GM23248 (cell line): ENCODE results near the gene TMEM38A. TPM values are rescaled to one million over a fixed set of nuclear protein-coding genes. Genes with fewer than 3 reads are reported as not detected.
A peak's percentile ranks its signal among the peaks of the same experiment; 100 is the strongest.
"Not testable (repeated sequence)": the region's sequence is repeated elsewhere in the genome, so short reads cannot be mapped to it uniquely, and the experiment has no call there.

Experiments
- DNase-seq: peaks from one replicate; pipeline ENCODE4 v3.0.0-alpha.2; 2015
- H2AFZ ChIP-seq: fragments of 200-600 bp; sonication (generic); 2 replicates; pipeline ENCODE4 v1.6.1; 2016; ENCODE audit warnings: antibody characterized with exemption
- H3F3A ChIP-seq: fragments of 200-600 bp; sonication (generic); 2 replicates; pipeline ENCODE4 v1.6.1; 2016; ENCODE audit warnings: mild to moderate bottlenecking, antibody characterized with exemption, mixed run types; ENCODE audit not compliant: insufficient read depth
- H3K27ac ChIP-seq: fragments of 200-600 bp; sonication (generic); 2 replicates; pipeline ENCODE4 v1.5.1; 2016; ENCODE audit warnings: mild to moderate bottlenecking
- H3K27me3 ChIP-seq: fragments of 200-600 bp; sonication (generic); replicated peaks from 2 replicates; pipeline ENCODE4 v1.6.1; 2016; ENCODE audit warnings: mild to moderate bottlenecking; ENCODE audit not compliant: insufficient read depth
- H3K36me3 ChIP-seq: fragments of 200-600 bp; sonication (generic); 2 replicates; pipeline ENCODE4 v1.6.1; 2016; ENCODE audit warnings: low read depth, mild to moderate bottlenecking
- H3K4me1 ChIP-seq: fragments of 200-600 bp; sonication (generic); 2 replicates; pipeline ENCODE4 v1.6.1; 2016; ENCODE audit warnings: mild to moderate bottlenecking; ENCODE audit not compliant: insufficient read depth
- H3K4me2 ChIP-seq: fragments of 200-600 bp; sonication (generic); one replicate; pipeline ENCODE4 v1.6.1; 2016; ENCODE audit warnings: mild to moderate bottlenecking; ENCODE audit not compliant: unreplicated experiment
- H3K4me3 ChIP-seq: fragments of 200-600 bp; sonication (generic); 2 replicates; pipeline ENCODE4 v1.5.1; 2016; ENCODE audit warnings: mild to moderate bottlenecking
- H3K79me2 ChIP-seq: fragments of 200-600 bp; sonication (generic); 2 replicates; pipeline ENCODE4 v1.6.1; 2016; ENCODE audit warnings: mild to moderate bottlenecking; ENCODE audit not compliant: insufficient read depth
- H3K9ac ChIP-seq: fragments of 200-600 bp; sonication (generic); 2 replicates; pipeline ENCODE4 v1.6.1; 2016; ENCODE audit warnings: mild to moderate bottlenecking
- H3K9me2 ChIP-seq: fragments of 200-600 bp; sonication (generic); 2 replicates; pipeline ENCODE4 v1.6.1; 2016; ENCODE audit warnings: mixed run types, mild to moderate bottlenecking, moderate library complexity; ENCODE audit not compliant: insufficient read depth
- H3K9me3 ChIP-seq: fragments of 200-600 bp; sonication (generic); one replicate; pipeline ENCODE4 v1.6.1; 2017; ENCODE audit warnings: low read depth
- H4K20me1 ChIP-seq: fragments of 200-600 bp; sonication (generic); 2 replicates; pipeline ENCODE4 v1.6.0; 2016; ENCODE audit not compliant: insufficient read depth
- EZH2 ChIP-seq: fragments of 200-600 bp; sonication (generic); IDR thresholded peaks from 2 replicates; pipeline ENCODE4 v1.6.1; 2018; ENCODE audit warnings: antibody characterized with exemption, mild to moderate bottlenecking; ENCODE audit not compliant: insufficient read depth, poor library complexity, severe bottlenecking
- EZH2phosphoT487 ChIP-seq: fragments of 200-600 bp; sonication (generic); IDR thresholded peaks from 2 replicates; pipeline ENCODE4 v1.6.1; 2018; ENCODE audit warnings: antibody characterized with exemption, moderate library complexity, mild to moderate bottlenecking, low read depth; ENCODE audit not compliant: insufficient read depth
- WGBS, 2 experiments: methylation state at CpG; one replicate each; pipeline ENCODE4 v1.1.6; 2015 to 2017; ENCODE audit warnings: low lambda C conversion rate in 2 of 2, low coverage in 1 of 2; ENCODE audit errors: missing lambda C conversion rate in 2 of 2; 5-methylcytosine and 5-hydroxymethylcytosine counted together
- in situ Hi-C: fragments of 300-500 bp; cut with MboI; formaldehyde crosslinking; loops from 2 replicates; pipeline ENCODE4 v1.15.0; 2020
- polyA plus RNA-seq: library from polyadenylated mRNA; unstranded; fragments of >200 nt; fragmentation: Nextera tagmentation; extraction: Ambion mirVana; gene quantifications from 2 replicates; pipeline ENCODE4 v1.2.1, GENCODE V29; 2016
- total RNA-seq: library from RNA; depleted of rRNA; stranded (reverse); fragments of >200 nt; shearing (Covaris generic); gene quantifications from 2 replicates; pipeline ENCODE4 v1.2.3, GENCODE V29; 2014

The TMEM38A gene
- total and polyA plus RNA-seq, 2 experiments from 2014 or later, result 1.3 to 1.6 TPM

- H2AFZ ChIP-seq, result peak within 1 kb of the TSS; percentile 95
- peaks cover 7% of the 10 kb centered on the region; the same call in 1 of the 2 replicates for H3K4me1 ChIP-seq
- no peaks in the 10 kb centered on the region for H3K9me2 ChIP-seq
- H3K4me3 ChIP-seq, result peak within 1 kb of the TSS; percentile 92
- in situ Hi-C loops, result no loop called here
- peak within 1 kb of the TSS; percentile 83 for H3K27ac ChIP-seq
- no peaks in the 10 kb centered on the region for H3K9me3 ChIP-seq
- peak within 1 kb of the TSS; percentile 88 for H3K9ac ChIP-seq
- H3K79me2 ChIP-seq, result peaks cover 44% of the 10 kb centered on the region
- 0 out of 2 replicates have a peak, but pooled peaks cover 3% of the 10 kb centered on the region for H4K20me1 ChIP-seq
- peak; percentile 99 for DNase-seq
- peak within 1 kb of the TSS; percentile 98 for H3K4me2 ChIP-seq
- H3F3A ChIP-seq, result no peaks in the 10 kb centered on the region
- 1% methylated on average over 53 to 60 of the region's 60 CpGs for WGBS, 2 experiments
- H3K36me3 ChIP-seq, result peaks cover 3% of the 10 kb centered on the region; the same call in 1 of the 2 replicates
- no peak for TF ChIP-seq EZH2
- TF ChIP-seq EZH2phosphoT487, result no peak
- no peaks in the 10 kb centered on the region for H3K27me3 ChIP-seq
These were observed 869 bp upstream of the TMEM38A start, which contains the start of gene SMIM7 for GRCh38 chr19:16659832-16660708. Gene SMIM7, minus strand, starts transcription at chr19:16660144. Its CDS starts 34 bp downstream, at chr19:16660110.

- H3K9me3 ChIP-seq, result no peaks in the 10 kb centered on the region
These were observed 618 bp downstream of the TMEM38A start for GRCh38 chr19:16661480-16662034.

GRCh38 chr19:16668176-16668575 lies 7.2 kb downstream of the TMEM38A start:
- WGBS, 2 experiments, result 84 to 90% methylated on average over 5 of the region's 5 CpGs
- in situ Hi-C loops, result no loop called here
- no peak for DNase-seq

More at GRCh38 chr19:16661480-16662034, 618 bp downstream of the TMEM38A start:
- Histone ChIP-seq H3K4me2 (peak overlapping the region; percentile 90), H3K4me3 (peak overlapping the region; percentile 92), H3K9me2 (no peaks in the 10 kb centered on the region), H3K79me2 (peaks cover 31% of the 10 kb centered on the region), H3K27ac (no peak overlapping the region), H2AFZ (peak overlapping the region; percentile 88), H3K27me3 (no peaks in the 10 kb centered on the region), H3K36me3 (no peaks in the 10 kb centered on the region), H3K4me1 (peaks cover 7% of the 10 kb centered on the region; the same call in 1 of the 2 replicates), H4K20me1 (0 out of 2 replicates have a peak, but pooled peaks cover 3% of the 10 kb centered on the region), H3F3A (no peaks in the 10 kb centered on the region), H3K9ac (peak overlapping the region; percentile 53)
- in situ Hi-C loops, result no loop called here
- no peak for TF ChIP-seq EZH2phosphoT487
- TF ChIP-seq EZH2, result no peak
- DNase-seq, result peak; percentile 19
- WGBS, 2 experiments, result 2 to 6% methylated on average over 11 to 30 of the region's 31 CpGs

GRCh38 chr19:16668702-16669101 lies 7.8 kb downstream of the TMEM38A start:
- H3K36me3 ChIP-seq, H3K9me2 ChIP-seq, H3K4me3 ChIP-seq, H3K27ac ChIP-seq, DNase-seq, H3K79me2 ChIP-seq, H3K4me2 ChIP-seq, H4K20me1 ChIP-seq, H3K9ac ChIP-seq, H3F3A ChIP-seq, H3K4me1 ChIP-seq, H2AFZ ChIP-seq, H3K27me3 ChIP-seq, in situ Hi-C loops, H3K9me3 ChIP-seq: not testable (repeated sequence)
- WGBS, 2 experiments, result 84 to 88% methylated on average over 4 of the region's 4 CpGs

More at GRCh38 chr19:16668176-16668575, 7.2 kb downstream of the TMEM38A start:
- Histone ChIP-seq H3K27ac (no peak overlapping the region), H3K4me3 (no peak overlapping the region), H3K4me1 (no peaks in the 10 kb centered on the region), H3F3A (no peaks in the 10 kb centered on the region), H3K27me3 (no peaks in the 10 kb centered on the region), H3K79me2 (no peaks in the 10 kb centered on the region), H4K20me1 (no peaks in the 10 kb centered on the region), H2AFZ (no peak overlapping the region), H3K9me3 (no peaks in the 10 kb centered on the region), H3K9ac (no peak overlapping the region), H3K4me2 (no peak overlapping the region), H3K9me2 (no peaks in the 10 kb centered on the region), H3K36me3 (no peaks in the 10 kb centered on the region)
- no peak for TF ChIP-seq EZH2
- TF ChIP-seq EZH2phosphoT487, result no peak
